H1 (cell line): Measurements from ENCODE around the gene BIN2. TPM values are rescaled to one million over a fixed set of nuclear protein-coding genes. Genes with fewer than 3 reads are reported as not detected.

Experiments
- CTCF ChIA-PET: fragments of 300-600 bp; sonication (Branson Sonifier 250); formaldehyde crosslinking; loops from one replicate; lab custom pipeline; 2021; ENCODE audit not compliant: partially characterized antibody; lab: Charles Lee
- POLR2A ChIA-PET: fragments of 300-600 bp; sonication (Branson Sonifier 250); formaldehyde crosslinking; loops from one replicate; lab custom pipeline; 2021; ENCODE audit warnings: inconsistent platforms; ENCODE audit not compliant: partially characterized antibody; lab: Charles Lee
- DNase-seq, 2 experiments: peaks; one replicate each; pipeline versions ENCODE4 v3.0.0 to v3.0.0-alpha.2; 2010 to 2022; ENCODE audit warnings: low spot score in 2 of 2, low read depth in 1 of 2, mixed read lengths in 1 of 2
- FAIRE-seq: peaks from 2 replicates; lab custom pipeline; 2011; peaks lifted over from hg19 to GRCh38; lab: Jason Lieb, UNC
- H2AFZ ChIP-seq: 2 replicates; pipeline ENCODE4 v1.8.1; 2012; ENCODE audit warnings: low read length, inconsistent platforms
- H2AK5ac ChIP-seq: 2 replicates; pipeline ENCODE4 v1.6.1; 2013; ENCODE audit warnings: low read depth, low read length
- H2BK120ac ChIP-seq: replicated peaks from 2 replicates; pipeline ENCODE3; 2013; ENCODE audit warnings: low read depth, low read length, inconsistent platforms
- H2BK12ac ChIP-seq: 2 replicates; pipeline ENCODE4 v1.6.1; 2013; ENCODE audit warnings: low read depth, low read length
- H2BK15ac ChIP-seq: 2 replicates; pipeline ENCODE4 v1.6.1; 2013; ENCODE audit warnings: low read length
- H2BK20ac ChIP-seq: 2 replicates; pipeline ENCODE4 v1.6.1; 2013; ENCODE audit warnings: low read length
- H2BK5ac ChIP-seq: 2 replicates; pipeline ENCODE4 v1.6.1; 2013; ENCODE audit warnings: low read depth, low read length
- H3K14ac ChIP-seq: 2 replicates; pipeline ENCODE4 v1.6.1; 2013; ENCODE audit warnings: inconsistent platforms; ENCODE audit not compliant: insufficient read length
- H3K18ac ChIP-seq: 2 replicates; pipeline ENCODE4 v1.6.1; 2013; ENCODE audit warnings: low read length; ENCODE audit errors: extremely low read depth
- H3K23ac ChIP-seq: 2 replicates; pipeline ENCODE4 v1.6.1; 2013; ENCODE audit warnings: inconsistent platforms; ENCODE audit not compliant: insufficient read length
- H3K23me2 ChIP-seq: 2 replicates; pipeline ENCODE4 v1.6.1; 2013; ENCODE audit warnings: low read depth, low read length
- H3K27ac ChIP-seq: 2 replicates; pipeline ENCODE4 v1.6.1; 2011; ENCODE audit warnings: low read depth, low read length, inconsistent platforms
- H3K27me3 ChIP-seq, 4 experiments: replicated peaks in 1 of 4; 1 replicate in 1 of 4; 2 replicates in 3 of 4; pipeline versions ENCODE4 v1.6.1 to v1.8.1; 2011 to 2013; ENCODE audit warnings: low read length in 3 of 4, mild to moderate bottlenecking in 3 of 4, inconsistent platforms in 2 of 4, mixed read lengths in 2 of 4, moderate library complexity in 1 of 4; ENCODE audit not compliant: control insufficient read depth in 3 of 4, insufficient read depth in 3 of 4; ENCODE audit errors: extremely low read depth in 1 of 4
- H3K36me3 ChIP-seq, 4 experiments: 2 replicates each; pipeline versions ENCODE4 v1.6.1 to v1.8.1; 2011 to 2013; ENCODE audit warnings: mild to moderate bottlenecking in 4 of 4, low read length in 3 of 4, moderate library complexity in 2 of 4, control low read depth in 1 of 4, inconsistent platforms in 1 of 4; ENCODE audit not compliant: insufficient read depth in 4 of 4, control insufficient read depth in 2 of 4
- H3K4ac ChIP-seq: replicated peaks from 2 replicates; pipeline ENCODE3; 2013; ENCODE audit warnings: low read length, low read depth, mixed read lengths, inconsistent platforms; ENCODE audit not compliant: insufficient read length
- H3K4me1 ChIP-seq, 4 experiments: replicated peaks in 1 of 4; 1 replicate in 1 of 4; 2 replicates in 3 of 4; pipeline versions ENCODE4 v1.6.1 to v1.8.1; 2011 to 2013; ENCODE audit warnings: low read length in 3 of 4, inconsistent platforms in 2 of 4, mixed read lengths in 1 of 4; ENCODE audit not compliant: insufficient read depth in 4 of 4, control insufficient read depth in 3 of 4
- H3K4me2 ChIP-seq, 2 experiments: 2 replicates each; pipeline versions ENCODE4 v1.6.1 to v1.8.1; 2011 to 2013; ENCODE audit warnings: low read depth in 2 of 2, low read length in 2 of 2, control low read depth in 1 of 2, inconsistent platforms in 1 of 2, mild to moderate bottlenecking in 1 of 2; ENCODE audit not compliant: insufficient read depth in 1 of 2
- H3K4me3 ChIP-seq, 4 experiments: fragments of 200-600, 300-600 bp in 1 of 4; sonication (generic), shearing (Covaris generic), sonication (Bioruptor Twin) in 1 of 4; 2 replicates each; pipeline versions ENCODE4 v1.5.1 to v1.8.1; 2011 to 2016; ENCODE audit warnings: low read length in 4 of 4, low read depth in 3 of 4, control low read depth in 2 of 4, inconsistent platforms in 2 of 4, mild to moderate bottlenecking in 2 of 4, mixed read lengths in 1 of 4, moderate library complexity in 1 of 4; ENCODE audit not compliant: insufficient read depth in 2 of 4; ENCODE audit errors: extremely low read depth in 1 of 4
- H3K56ac ChIP-seq: replicated peaks from 2 replicates; pipeline ENCODE3; 2013; ENCODE audit warnings: low read depth, mild to moderate bottlenecking, mixed read lengths, low read length, inconsistent platforms; ENCODE audit not compliant: insufficient read length
- H3K79me1 ChIP-seq: 2 replicates; pipeline ENCODE4 v1.6.1; 2013; ENCODE audit warnings: low read depth, low read length, control low read depth
- H3K79me2 ChIP-seq, 2 experiments: 2 replicates each; pipeline versions ENCODE4 v1.6.1 to v1.8.1; 2012 to 2013; ENCODE audit warnings: low read length in 2 of 2, mild to moderate bottlenecking in 2 of 2, inconsistent platforms in 1 of 2; ENCODE audit not compliant: insufficient read depth in 2 of 2, control insufficient read depth in 1 of 2
- H3K9ac ChIP-seq, 4 experiments: replicated peaks in 1 of 4; 1 replicate in 1 of 4; 2 replicates in 3 of 4; pipeline versions ENCODE4 v1.6.1 to v1.8.1; 2011 to 2013; ENCODE audit warnings: low read depth in 3 of 4, low read length in 3 of 4, control low read depth in 2 of 4, mild to moderate bottlenecking in 2 of 4, moderate library complexity in 2 of 4, inconsistent platforms in 1 of 4; ENCODE audit errors: extremely low read depth in 1 of 4
- H3K9me3 ChIP-seq, 2 experiments: 2 replicates each; pipeline versions ENCODE4 v1.6.1 to v1.8.1; 2012 to 2013; ENCODE audit warnings: mild to moderate bottlenecking in 2 of 2, moderate library complexity in 2 of 2, control low read depth in 1 of 2, inconsistent platforms in 1 of 2, low read depth in 1 of 2, low read length in 1 of 2, mixed read lengths in 1 of 2; ENCODE audit not compliant: insufficient read depth in 2 of 2
- H4K20me1 ChIP-seq, 2 experiments: replicated peaks in 1 of 2; 2 replicates each; pipeline versions ENCODE3 to v1.8.1; 2011 to 2013; ENCODE audit warnings: inconsistent platforms in 2 of 2, low read length in 2 of 2, mild to moderate bottlenecking in 1 of 2; ENCODE audit not compliant: insufficient read depth in 2 of 2, control insufficient read depth in 1 of 2
- H4K5ac ChIP-seq: 2 replicates; pipeline ENCODE4 v1.6.1; 2013; ENCODE audit warnings: low read length, low read depth, mixed read lengths, inconsistent platforms; ENCODE audit not compliant: insufficient read length
- H4K8ac ChIP-seq: 2 replicates; pipeline ENCODE4 v1.8.0; 2013; ENCODE audit warnings: mild to moderate bottlenecking, moderate library complexity, low read length, inconsistent platforms; ENCODE audit not compliant: insufficient read depth; ENCODE audit errors: extremely low read depth
- H4K91ac ChIP-seq: replicated peaks from 2 replicates; pipeline ENCODE3; 2013; ENCODE audit warnings: low read length, mixed read lengths, inconsistent platforms; ENCODE audit not compliant: insufficient read length
- BRCA1 ChIP-seq: IDR thresholded peaks from 2 replicates; pipeline ENCODE4 v1.6.1; 2012; ENCODE audit warnings: low read depth, low read length, improper control_type of control experiment
- CTBP2 ChIP-seq: IDR thresholded peaks from 2 replicates; pipeline ENCODE4 v1.7.0; 2011; ENCODE audit warnings: borderline replicate concordance, mild to moderate bottlenecking, moderate library complexity, mixed read lengths, low read length; ENCODE audit not compliant: insufficient read depth, insufficient read length
- KDM5A ChIP-seq: fragments of 200-600 bp; IDR thresholded peaks from 2 replicates; pipeline ENCODE4 v1.7.1; 2012; ENCODE audit warnings: mild to moderate bottlenecking, low read length, inconsistent platforms, mixed read lengths
- MAFK ChIP-seq: IDR thresholded peaks from 2 replicates; pipeline ENCODE4 v1.6.1; 2012; ENCODE audit warnings: low read depth, mild to moderate bottlenecking, improper control_type of control experiment, low read length
- POLR2A ChIP-seq, 2 experiments: IDR thresholded peaks; 1 replicate in 1 of 2; 2 replicates in 1 of 2; pipeline ENCODE4 v1.6.1; 2011; ENCODE audit warnings: low read depth in 2 of 2, low read length in 2 of 2, mild to moderate bottlenecking in 2 of 2; ENCODE audit errors: control extremely low read depth in 1 of 2
- POU5F1 ChIP-seq: IDR thresholded peaks from 2 replicates; pipeline ENCODE4 v1.6.1; 2011; ENCODE audit warnings: low read depth, mild to moderate bottlenecking, low read length, moderate library complexity
- RAD21 ChIP-seq, 2 experiments: IDR thresholded peaks in 1 of 2; conservative IDR thresholded peaks in 1 of 2; 2 replicates each; pipeline ENCODE4 v1.6.1; 2011; ENCODE audit warnings: low read depth in 2 of 2, low read length in 2 of 2, improper control_type of control experiment in 1 of 2, inconsistent platforms in 1 of 2, mild to moderate bottlenecking in 1 of 2, moderate library complexity in 1 of 2
- RBBP5 ChIP-seq: IDR thresholded peaks from 2 replicates; pipeline ENCODE4 v1.7.1; 2012; ENCODE audit warnings: low read depth, mild to moderate bottlenecking, inconsistent platforms, low read length, moderate library complexity, borderline replicate concordance
- RXRA ChIP-seq: IDR thresholded peaks from 2 replicates; pipeline ENCODE4 v1.6.1; 2011; ENCODE audit warnings: low read depth, mild to moderate bottlenecking, low read length, moderate library complexity; ENCODE audit not compliant: insufficient read depth
- SRF ChIP-seq: IDR thresholded peaks from 2 replicates; pipeline ENCODE4 v1.6.1; 2011; ENCODE audit warnings: mild to moderate bottlenecking, low read depth, low read length, moderate library complexity
- TAF7 ChIP-seq: optimal IDR thresholded peaks from 2 replicates; pipeline ENCODE3; 2011; ENCODE audit warnings: low read depth, mild to moderate bottlenecking, inconsistent platforms, low read length, moderate library complexity, borderline replicate concordance
- WGBS, 2 experiments: shearing (Covaris generic) in 1 of 2; methylation state at CpG; one replicate each; pipeline versions ENCODE4 v1.1.6 to v1.1.7; 2013 to 2015; ENCODE audit warnings: low lambda C conversion rate in 2 of 2, mixed read lengths in 2 of 2, inconsistent platforms in 1 of 2, low coverage in 1 of 2, missing lambda C conversion rate in 1 of 2; ENCODE audit not compliant: insufficient replicate concordance in 2 of 2, insufficient coverage in 1 of 2, insufficient read length in 1 of 2; ENCODE audit errors: extremely low coverage in 1 of 2, missing lambda C conversion rate in 1 of 2; 5-methylcytosine and 5-hydroxymethylcytosine counted together
- polyA plus RNA-seq, 7 experiments: library from polyadenylated mRNA; depleted of rRNA in 3 of 7; stranded (reverse) in 5 of 7; unstranded in 2 of 7; fragments of >200 nt in 5 of 7; fragments of 200-250 nt in 2 of 7; gene quantifications; 1 replicate in 5 of 7; 2 replicates in 1 of 7; 4 replicates in 1 of 7; pipeline versions ENCODE4 v1.2.1 to v1.2.3, GENCODE V29; 2011 to 2013; ENCODE audit warnings: missing spikeins in 2 of 7, mixed read lengths in 2 of 7
- total RNA-seq: library from RNA; stranded (reverse); fragmentation: NEBNext Ultra II Directional; extraction: Animal tissue kit (Norgen Biotek cat#: 25700); gene quantifications from 2 replicates; pipeline ENCODE4 v1.2.1, GENCODE V29; 2021
- TF ChIP-seq, protein P1 (sequence below): IDR thresholded peaks from 2 replicates; pipeline ENCODE4 v1.6.1; 2011; ENCODE audit warnings: low read length, improper control_type of control experiment
- TF ChIP-seq, protein P2 (sequence below): IDR thresholded peaks from 2 replicates; pipeline ENCODE4 v1.6.1; 2012; ENCODE audit warnings: inconsistent platforms

Gene BIN2
- total and polyA plus RNA-seq, 2 of the 8 experiments (the other 6 are each of a cell fraction or from before 2014, with no cell fraction given), result not detected

DNA sequence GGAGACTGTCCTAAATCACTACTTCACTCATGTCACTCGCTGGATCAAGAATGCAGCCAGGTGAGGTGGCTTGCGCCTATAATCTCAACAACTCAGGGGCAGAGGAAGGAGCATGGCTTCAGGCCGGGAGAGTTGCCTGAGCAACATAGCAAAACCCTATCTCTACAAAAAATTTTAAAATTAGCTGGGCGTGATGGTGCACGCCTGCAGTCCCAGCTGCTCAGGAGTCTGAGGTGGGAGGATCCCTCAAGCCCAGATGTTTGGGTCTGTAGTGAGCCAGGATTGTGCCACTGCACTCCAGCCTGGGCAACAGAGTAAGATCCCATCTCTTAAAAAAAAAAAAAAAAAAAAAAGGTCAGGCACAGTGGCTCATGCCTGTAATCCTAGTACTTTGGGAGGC is 59.7 kb downstream of the BIN2 start:
- H3K56ac ChIP-seq, result no peak overlapping the region
- H2BK20ac ChIP-seq, result no peak overlapping the region
- no peak overlapping the region for H2AK5ac ChIP-seq
- H4K5ac ChIP-seq, result no peak overlapping the region
- 88% methylated on average over 5 of the region's 5 CpGs; no CpG with 5 or more reads in 1 of the 2 experiments for WGBS, 2 experiments
- no peaks in the 10 kb centered on the region for H3K79me1 ChIP-seq
- no peak overlapping the region for H3K23ac ChIP-seq
- H3K4me2 ChIP-seq, result no peak overlapping the region
- no peaks in the 10 kb centered on the region for H3K23me2 ChIP-seq
- no peak overlapping the region for H2AFZ ChIP-seq
- no peaks in the 10 kb centered on the region for H3K36me3 ChIP-seq
- no peak overlapping the region for H3K9ac ChIP-seq
- FAIRE-seq (no peak), DNase-seq (no peak)
- CTCF ChIA-PET, result interaction anchor here (0.6 to 6.4 kb wide), 4 partner anchors 12 to 659 kb away, joined by 4 to 82 read pairs (median 24); no protein-coding TSS in a partner anchor
- H3K27me3 ChIP-seq, result no peaks in the 10 kb centered on the region
- H3K27ac ChIP-seq, result no peak overlapping the region
- no peak overlapping the region for H2BK15ac ChIP-seq
- H3K79me2 ChIP-seq, result no peaks in the 10 kb centered on the region
- no peak overlapping the region for H3K4me3 ChIP-seq
- H3K18ac ChIP-seq, result no peak overlapping the region
- peaks cover 0 to 1% of the 10 kb centered on the region in 2 experiments for H4K20me1 ChIP-seq
- no peak overlapping the region for H2BK12ac ChIP-seq
- H2BK120ac ChIP-seq, result no peak overlapping the region
- H3K14ac ChIP-seq, result no peak overlapping the region
- H2BK5ac ChIP-seq, result no peak overlapping the region
- POLR2A ChIA-PET, result interaction anchor here (0.9 kb wide), 1 partner anchor 13 kb away, joined by 3 read pairs; no protein-coding TSS in a partner anchor
- H4K91ac ChIP-seq, result no peak overlapping the region
- H3K9me3 ChIP-seq, result no peaks in the 10 kb centered on the region
- H3K4ac ChIP-seq, result no peak overlapping the region
- H3K4me1 ChIP-seq, result peaks cover 0 to 4% (median 1%) of the 10 kb centered on the region in 4 experiments; a peak in 2 of 7 replicates
- no peak overlapping the region for H4K8ac ChIP-seq
- no peak for TF ChIP-seq KDM5A
- TF ChIP-seq SRF, result no peak
- TF ChIP-seq, protein P1, sequence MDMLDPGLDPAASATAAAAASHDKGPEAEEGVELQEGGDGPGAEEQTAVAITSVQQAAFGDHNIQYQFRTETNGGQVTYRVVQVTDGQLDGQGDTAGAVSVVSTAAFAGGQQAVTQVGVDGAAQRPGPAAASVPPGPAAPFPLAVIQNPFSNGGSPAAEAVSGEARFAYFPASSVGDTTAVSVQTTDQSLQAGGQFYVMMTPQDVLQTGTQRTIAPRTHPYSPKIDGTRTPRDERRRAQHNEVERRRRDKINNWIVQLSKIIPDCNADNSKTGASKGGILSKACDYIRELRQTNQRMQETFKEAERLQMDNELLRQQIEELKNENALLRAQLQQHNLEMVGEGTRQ, result no peak
- no peak for TF ChIP-seq TAF7
- no peak for TF ChIP-seq CTBP2
- TF ChIP-seq RBBP5, result no peak
- TF ChIP-seq RAD21 (IDR thresholded peaks at IDR 0.05 in 1 of 2, conservative IDR thresholded peaks at IDR 0.05 in 1 of 2; ENCODE audit: low read depth in 2 of 2, low read length in 2 of 2), result no peak
- TF ChIP-seq POLR2A (IDR thresholded peaks at IDR 0.05; ENCODE audit: control extremely low read depth in 1 of 2, low read depth in 2 of 2, low read length in 2 of 2), result no peak
- no peak for TF ChIP-seq RXRA
- TF ChIP-seq, protein P2, sequence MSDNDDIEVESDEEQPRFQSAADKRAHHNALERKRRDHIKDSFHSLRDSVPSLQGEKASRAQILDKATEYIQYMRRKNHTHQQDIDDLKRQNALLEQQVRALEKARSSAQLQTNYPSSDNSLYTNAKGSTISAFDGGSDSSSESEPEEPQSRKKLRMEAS, result no peak
- no peak for TF ChIP-seq BRCA1
- no peak for TF ChIP-seq MAFK
- TF ChIP-seq POU5F1, result no peak
